GM18511 (cell line): Measurements from ENCODE around the gene SGSM1.

Source experiments
- ATAC-seq: cut with Tn5 transposase; IDR thresholded peaks from one replicate; pipeline ENCODE4 v1.9.1; 2021; ENCODE audit warnings: mild to moderate bottlenecking, moderate library complexity; ENCODE audit not compliant: unreplicated experiment

Gene SGSM1

DNA sequence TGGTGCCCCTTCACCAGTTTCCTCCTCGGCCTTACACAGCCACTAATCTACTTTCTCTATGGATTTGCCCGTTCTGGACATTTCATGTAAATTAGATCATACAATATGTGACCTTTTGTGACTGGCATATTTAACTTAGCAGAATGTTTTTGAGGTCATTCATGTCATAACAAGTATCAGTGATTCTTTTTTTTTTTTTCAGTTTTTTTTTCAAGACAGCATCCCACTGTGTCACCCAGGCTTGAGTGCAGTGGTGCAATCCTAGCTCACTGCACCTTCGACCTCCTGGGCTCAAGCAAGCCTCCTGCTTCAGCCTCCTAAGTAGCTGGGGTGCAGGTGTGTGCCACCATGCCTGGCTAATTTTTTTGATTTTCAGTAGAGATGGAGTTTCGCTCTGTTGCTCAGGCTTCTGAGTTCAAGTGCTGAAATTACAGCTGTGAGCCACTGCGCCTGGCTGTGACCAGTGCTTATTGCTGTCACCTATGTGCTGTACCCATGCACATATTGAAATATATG lies 169.2 kb downstream of the SGSM1 start:
- no peak for ATAC-seq

DNA sequence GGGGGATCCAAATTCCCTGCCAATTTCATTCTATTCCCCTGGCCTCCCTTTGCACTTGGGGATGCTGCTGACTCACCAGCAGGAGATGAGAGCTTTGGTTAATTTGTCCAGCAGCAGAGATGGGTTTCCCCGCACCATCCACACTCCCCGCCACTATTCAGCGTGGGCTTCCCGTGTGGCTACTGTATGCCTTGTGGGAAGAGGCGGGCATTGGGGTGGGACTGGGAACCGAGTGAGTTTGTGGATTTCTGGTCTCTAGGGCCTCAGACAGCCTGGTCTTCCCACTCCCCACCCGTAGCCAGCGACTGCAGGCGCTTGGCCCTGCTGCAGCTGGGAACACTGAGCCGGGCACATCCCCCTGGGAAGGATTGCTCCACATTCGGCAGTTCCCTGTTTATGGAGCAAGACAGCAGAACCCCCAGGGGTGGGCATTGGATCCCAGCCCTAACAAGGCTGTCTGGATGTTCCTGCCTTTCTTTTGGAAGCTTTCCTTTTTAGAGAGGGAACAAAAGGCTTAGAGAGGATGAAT lies 169.9 kb downstream of the SGSM1 start:
- no peak for ATAC-seq

GRCh38 chr22:24976442-24977218 lies 170.6 kb downstream of the SGSM1 start:
- no peak for ATAC-seq
